Endothelial cell of umbilical vein (primary cell): ENCODE data around the gene TMEM92. TPM values are rescaled to one million over a fixed set of nuclear protein-coding genes. Genes with fewer than 3 reads are reported as not detected.

Source experiments
- BruUV-seq: library from RNA; stranded (reverse); fragments of 400-500 nt; replicated peaks from 2 replicates; lab custom pipeline; 2021; lab: Mats Ljungman, UMichigan
- CTCF ChIA-PET: fragments of 300-600, 350-600 bp; sonication (Branson Sonifier 250); formaldehyde crosslinking; loops from one replicate; lab custom pipeline; 2021; ENCODE audit warnings: antibody characterized with exemption, inconsistent platforms; lab: Charles Lee
- POLR2A ChIA-PET: fragments of 300-600, 350-600 bp; sonication (Branson Sonifier 250); formaldehyde crosslinking; loops from one replicate; lab custom pipeline; 2021; ENCODE audit warnings: antibody characterized with exemption, inconsistent platforms; lab: Charles Lee
- DNase-seq: peaks from one replicate; pipeline ENCODE4 v3.0.0-alpha.2; 2011; ENCODE audit warnings: low read depth, low spot score
- FAIRE-seq: peaks from 2 replicates; lab custom pipeline; 2011; peaks lifted over from hg19 to GRCh38; lab: Jason Lieb, UNC
- H2AFZ ChIP-seq: 2 replicates; pipeline ENCODE4 v1.6.0; 2012; ENCODE audit warnings: low read depth, low read length, control low read depth, inconsistent platforms
- H3K27ac ChIP-seq: 2 replicates; pipeline ENCODE4 v1.5.1; 2011; ENCODE audit warnings: low read depth, mild to moderate bottlenecking, control low read depth, low read length, moderate library complexity; ENCODE audit not compliant: insufficient read depth
- H3K27me3 ChIP-seq, 2 experiments: 2 replicates each; pipeline versions ENCODE4 v1.6.0 to v1.6.1; 2011; ENCODE audit warnings: low read length in 2 of 2, mixed read lengths in 1 of 2; ENCODE audit not compliant: control insufficient read depth in 2 of 2, insufficient read depth in 2 of 2
- H3K36me3 ChIP-seq, 2 experiments: 2 replicates in 1 of 2; 3 replicates in 1 of 2; pipeline ENCODE4 v1.5.1; 2011; ENCODE audit warnings: low read length in 2 of 2, mild to moderate bottlenecking in 1 of 2, moderate library complexity in 1 of 2; ENCODE audit not compliant: control insufficient read depth in 2 of 2, insufficient read depth in 2 of 2; ENCODE audit errors: extremely low read depth in 1 of 2
- H3K4me1 ChIP-seq: 3 replicates; pipeline ENCODE4 v1.5.1; 2011; ENCODE audit warnings: mild to moderate bottlenecking, low read length; ENCODE audit not compliant: control insufficient read depth, insufficient read depth; ENCODE audit errors: extremely low read depth
- H3K4me2 ChIP-seq: 2 replicates; pipeline ENCODE4 v1.6.1; 2011; ENCODE audit warnings: low read length, control low read depth, mixed read lengths; ENCODE audit not compliant: insufficient read depth
- H3K4me3 ChIP-seq, 3 experiments: fragments of 200-600 bp in 1 of 3; sonication (generic), shearing (Covaris generic) in 1 of 3; replicated peaks in 1 of 3; 2 replicates each; pipeline ENCODE4 v1.5.1; 2011 to 2016; ENCODE audit warnings: control low read depth in 3 of 3, low read length in 3 of 3, mild to moderate bottlenecking in 2 of 3, inconsistent platforms in 1 of 3, low read depth in 1 of 3, moderate library complexity in 1 of 3; ENCODE audit not compliant: insufficient read depth in 1 of 3
- H3K79me2 ChIP-seq: 2 replicates; pipeline ENCODE4 v1.6.0; 2012; ENCODE audit warnings: low read length, inconsistent platforms; ENCODE audit not compliant: control insufficient read depth, insufficient read depth
- H3K9ac ChIP-seq: replicated peaks from 2 replicates; pipeline ENCODE3; 2011; ENCODE audit warnings: low read length, control low read depth; ENCODE audit not compliant: insufficient read depth; ENCODE audit errors: extremely low read depth
- H3K9me1 ChIP-seq: replicated peaks from 3 replicates; pipeline ENCODE4 v1.6.0; 2011; ENCODE audit warnings: mild to moderate bottlenecking, low read length; ENCODE audit not compliant: control insufficient read depth, insufficient read depth; ENCODE audit errors: extremely low read depth
- H3K9me3 ChIP-seq: replicated peaks from 2 replicates; pipeline ENCODE4 v1.5.1; 2012; ENCODE audit warnings: low read length, inconsistent platforms; ENCODE audit not compliant: control insufficient read depth, insufficient read depth
- H4K20me1 ChIP-seq: replicated peaks from 2 replicates; pipeline ENCODE3; 2011; ENCODE audit warnings: mild to moderate bottlenecking, low read length; ENCODE audit not compliant: control insufficient read depth, insufficient read depth; ENCODE audit errors: extremely low read depth
- EZH2 ChIP-seq: IDR thresholded peaks from 2 replicates; pipeline ENCODE4 v1.6.1; 2012; ENCODE audit warnings: borderline replicate concordance, low read depth, mild to moderate bottlenecking, moderate library complexity, low read length, inconsistent platforms; ENCODE audit not compliant: severe bottlenecking
- GATA2 ChIP-seq: IDR thresholded peaks from 2 replicates; pipeline ENCODE4 v1.7.0; 2011; ENCODE audit warnings: low read depth, mild to moderate bottlenecking, moderate library complexity, mixed read lengths, low read length; ENCODE audit not compliant: insufficient read length, insufficient read depth
- JUN ChIP-seq: IDR thresholded peaks from 2 replicates; pipeline ENCODE4 v1.6.1; 2011; ENCODE audit warnings: borderline replicate concordance, low read depth; ENCODE audit not compliant: insufficient read length, insufficient read depth
- MYC ChIP-seq: IDR thresholded peaks from one replicate; pipeline ENCODE4 v1.6.1; 2011; ENCODE audit warnings: mild to moderate bottlenecking, low read depth, low read length
- POLR2A ChIP-seq: IDR thresholded peaks from 2 replicates; pipeline ENCODE4 v1.6.1; 2012; ENCODE audit warnings: low read depth, mild to moderate bottlenecking, control low read depth, low read length
- POLR2AphosphoS5 ChIP-seq: IDR thresholded peaks from 2 replicates; pipeline ENCODE4 v1.6.1; 2012; ENCODE audit warnings: low read depth, mild to moderate bottlenecking, control low read depth, low read length, moderate library complexity; ENCODE audit not compliant: insufficient read depth
- dilution Hi-C: fragments of 300-500 bp; cut with MboI; formaldehyde crosslinking; loops from one replicate; pipeline ENCODE4 v1.15.0; 2019; ENCODE audit warnings: low sequenced_read_pairs; ENCODE audit not compliant: extremely low pct_ligation_motif_present
- intact Hi-C: fragments of 100-400 bp; cut with micrococcal nuclease; formaldehyde crosslinking; loops from one replicate; pipeline ENCODE4 v1.10.0; 2022
- polyA plus RNA-seq, 4 experiments: library from polyadenylated mRNA; depleted of rRNA in 3 of 4; stranded (reverse) in 3 of 4; unstranded in 1 of 4; fragments of >200 nt; gene quantifications; 2 replicates each; pipeline versions ENCODE4 v1.2.1 to v1.2.3, GENCODE V29; 2011 to 2012; ENCODE audit warnings: missing spikeins in 1 of 4
- total RNA-seq: library from RNA; stranded (reverse); gene quantifications from 2 replicates; pipeline ENCODE4 v1.2.3, GENCODE V29; 2021
- TF ChIP-seq, protein P1 (sequence below): IDR thresholded peaks from 2 replicates; pipeline ENCODE4 v1.6.1; 2011; ENCODE audit not compliant: insufficient read depth, insufficient read length
- TF ChIP-seq, protein P2 (sequence below), 2 donors: IDR thresholded peaks; 1 replicate in 1 of 2; 2 replicates in 1 of 2; pipeline ENCODE4 v1.5.1; 2011; ENCODE audit warnings: low read length in 2 of 2, mild to moderate bottlenecking in 2 of 2, moderate library complexity in 2 of 2, control low read depth in 1 of 2, inconsistent platforms in 1 of 2, low read depth in 1 of 2; ENCODE audit not compliant: insufficient read depth in 1 of 2; ENCODE audit errors: extremely low read depth in 1 of 2

Gene TMEM92
- total and polyA plus RNA-seq, 2 donors (not counting 3 experiments of a cell fraction or from before 2014, with no cell fraction given): 0.03 TPM; not detected in 1

- FAIRE-seq: no peak
- no peak overlapping the region for H3K27ac ChIP-seq
- no TSS peak for BruUV-seq
- H3K9ac ChIP-seq: no peak overlapping the region
- intact Hi-C loops: loop anchor here (1.0 kb wide), 2 partner anchors 24 to 73 kb away; no protein-coding TSS in a partner anchor
- TF ChIP-seq, protein P1, sequence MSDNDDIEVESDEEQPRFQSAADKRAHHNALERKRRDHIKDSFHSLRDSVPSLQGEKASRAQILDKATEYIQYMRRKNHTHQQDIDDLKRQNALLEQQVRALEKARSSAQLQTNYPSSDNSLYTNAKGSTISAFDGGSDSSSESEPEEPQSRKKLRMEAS: no peak
- TF ChIP-seq, protein P2, sequence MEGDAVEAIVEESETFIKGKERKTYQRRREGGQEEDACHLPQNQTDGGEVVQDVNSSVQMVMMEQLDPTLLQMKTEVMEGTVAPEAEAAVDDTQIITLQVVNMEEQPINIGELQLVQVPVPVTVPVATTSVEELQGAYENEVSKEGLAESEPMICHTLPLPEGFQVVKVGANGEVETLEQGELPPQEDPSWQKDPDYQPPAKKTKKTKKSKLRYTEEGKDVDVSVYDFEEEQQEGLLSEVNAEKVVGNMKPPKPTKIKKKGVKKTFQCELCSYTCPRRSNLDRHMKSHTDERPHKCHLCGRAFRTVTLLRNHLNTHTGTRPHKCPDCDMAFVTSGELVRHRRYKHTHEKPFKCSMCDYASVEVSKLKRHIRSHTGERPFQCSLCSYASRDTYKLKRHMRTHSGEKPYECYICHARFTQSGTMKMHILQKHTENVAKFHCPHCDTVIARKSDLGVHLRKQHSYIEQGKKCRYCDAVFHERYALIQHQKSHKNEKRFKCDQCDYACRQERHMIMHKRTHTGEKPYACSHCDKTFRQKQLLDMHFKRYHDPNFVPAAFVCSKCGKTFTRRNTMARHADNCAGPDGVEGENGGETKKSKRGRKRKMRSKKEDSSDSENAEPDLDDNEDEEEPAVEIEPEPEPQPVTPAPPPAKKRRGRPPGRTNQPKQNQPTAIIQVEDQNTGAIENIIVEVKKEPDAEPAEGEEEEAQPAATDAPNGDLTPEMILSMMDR (IDR thresholded peaks at IDR 0.05; ENCODE audit: extremely low read depth in 1 of 2, insufficient read depth in 1 of 2, low read depth in 1 of 2, low read length in 2 of 2): no peak
- TF ChIP-seq JUN: no peak
- no peak for TF ChIP-seq EZH2
- TF ChIP-seq GATA2: no peak
- no peak for TF ChIP-seq POLR2A
- TF ChIP-seq MYC: no peak
- no peak for TF ChIP-seq POLR2AphosphoS5
- H3K4me1 ChIP-seq: peaks cover 3% of the 10 kb centered on the region
- peak overlapping the region; percentile 7 for H2AFZ ChIP-seq
- H3K27me3 ChIP-seq: peaks cover 3 to 6% of the 10 kb centered on the region in 2 experiments
- ChIA-PET CTCF (interaction anchor here (0.8 to 11.4 kb wide), 24 partner anchors 11 to 179 kb away, joined by 3 to 236 read pairs (median 4); partner anchors contain the start of gene COL1A1), POLR2A (no interaction called here)
- DNase-seq: no peak
- H3K79me2 ChIP-seq: no peaks in the 10 kb centered on the region
- H4K20me1 ChIP-seq: no peaks in the 10 kb centered on the region
- no peak overlapping the region for H3K4me3 ChIP-seq
- dilution Hi-C loops: no loop called here
- H3K9me1 ChIP-seq: no peaks in the 10 kb centered on the region
- no peak overlapping the region for H3K4me2 ChIP-seq
- no peaks in the 10 kb centered on the region for H3K36me3 ChIP-seq
- H3K9me3 ChIP-seq: no peaks in the 10 kb centered on the region
Observed at GRCh38 chr17:50273654-50274040, 619 bp upstream of the TMEM92 start.
